ENCODE data around the gene UBAC2.
"Not testable (repeated sequence)": the region's sequence is repeated elsewhere in the genome, so short reads cannot be mapped to it uniquely, and the experiment has no call there.

UBAC2 gene

GRCh38 chr13:99185606-99186005, 15.0 kb upstream of the UBAC2 start:
- no peak for DNase-seq (ENCODE audit: low read depth)

- no peak for DNase-seq (ENCODE audit: low read depth)
Measured at GRCh38 chr13:99190147-99190985, 10.3 kb upstream of the UBAC2 start.

- DNase-seq (ENCODE audit: low read depth): no peak
Measured at GRCh38 chr13:99191336-99191899, 9.2 kb upstream of the UBAC2 start.

- DNase-seq (ENCODE audit: low read depth): no peak
Measured at GRCh38 chr13:99191900-99192399, 8.7 kb upstream of the UBAC2 start.

- DNase-seq (ENCODE audit: low read depth): no peak
Measured at GRCh38 chr13:99192480-99192879, 8.2 kb upstream of the UBAC2 start.

GRCh38 chr13:99193152-99193551, 7.5 kb upstream of the UBAC2 start:
- DNase-seq (ENCODE audit: low read depth): no peak

- DNase-seq (ENCODE audit: low read depth): no peak
Measured at GRCh38 chr13:99196466-99197116, 4.1 kb upstream of the UBAC2 start.

GRCh38 chr13:99197117-99197651, 3.5 kb upstream of the UBAC2 start:
- DNase-seq (ENCODE audit: low read depth): no peak

- no peak for DNase-seq (ENCODE audit: low read depth)
Measured at GRCh38 chr13:99199541-99200431, 868 bp upstream of the UBAC2 start.

GRCh38 chr13:99203601-99204579, 3.2 kb downstream of the UBAC2 start:
- no peak for DNase-seq (ENCODE audit: low read depth)

- no peak for DNase-seq (ENCODE audit: low read depth)
Measured at GRCh38 chr13:99205621-99206220, 5.1 kb downstream of the UBAC2 start.

- DNase-seq (ENCODE audit: low read depth): no peak
Measured at GRCh38 chr13:99206226-99206625, 5.6 kb downstream of the UBAC2 start.

- no peak for DNase-seq (ENCODE audit: low read depth)
Measured at GRCh38 chr13:99206873-99207272, 6.2 kb downstream of the UBAC2 start.

- DNase-seq (ENCODE audit: low read depth): no peak
Measured at GRCh38 chr13:99207511-99207910, 6.9 kb downstream of the UBAC2 start.

- no peak for DNase-seq (ENCODE audit: low read depth)
Measured at GRCh38 chr13:99208185-99208584, 7.5 kb downstream of the UBAC2 start.

GRCh38 chr13:99208845-99209527, 8.3 kb downstream of the UBAC2 start:
- DNase-seq (ENCODE audit: low read depth): no peak

- DNase-seq (ENCODE audit: low read depth): not testable (repeated sequence)
Measured at GRCh38 chr13:99210627-99211026, 10.0 kb downstream of the UBAC2 start.

- DNase-seq (ENCODE audit: low read depth): no peak
Measured at GRCh38 chr13:99211421-99212035, 10.9 kb downstream of the UBAC2 start.

GRCh38 chr13:99214232-99214631, 13.6 kb downstream of the UBAC2 start:
- no peak for DNase-seq (ENCODE audit: low read depth)

All from activated T-helper 9 cell treated with anti-CD3 and anti-CD28 coated beads, Interleukin-2, amount 50 U/mL, for 16 hours (primary cell).